ENCODE results near the gene SRRM1.
"Not testable (repeated sequence)": the region's sequence is repeated elsewhere in the genome, so short reads cannot be mapped to it uniquely, and the experiment has no call there.

The SRRM1 gene

DNA sequence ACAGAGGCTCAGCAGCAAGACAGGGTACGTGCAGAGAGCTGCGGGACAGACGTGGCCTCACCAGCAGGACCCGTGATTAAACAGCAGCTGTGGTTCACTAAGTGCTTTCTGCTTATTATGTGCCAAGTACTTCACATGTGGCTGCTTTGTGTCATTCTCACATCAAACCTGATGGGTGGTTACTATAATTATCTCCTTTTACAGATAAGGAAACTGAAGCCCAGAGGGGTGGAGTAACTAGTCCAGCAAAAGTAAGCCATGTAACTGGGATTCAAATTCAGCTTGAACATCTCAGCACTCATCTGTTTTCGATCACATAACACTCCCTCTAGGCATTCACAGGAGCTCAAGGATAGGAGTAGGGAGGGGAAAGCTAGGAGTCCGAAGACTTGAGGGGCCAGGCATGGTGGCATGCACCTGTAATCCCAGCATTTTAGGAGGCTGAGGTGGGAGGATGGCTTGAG, 51.3 kb downstream of the SRRM1 start:
- DNase-seq = no peak

DNA sequence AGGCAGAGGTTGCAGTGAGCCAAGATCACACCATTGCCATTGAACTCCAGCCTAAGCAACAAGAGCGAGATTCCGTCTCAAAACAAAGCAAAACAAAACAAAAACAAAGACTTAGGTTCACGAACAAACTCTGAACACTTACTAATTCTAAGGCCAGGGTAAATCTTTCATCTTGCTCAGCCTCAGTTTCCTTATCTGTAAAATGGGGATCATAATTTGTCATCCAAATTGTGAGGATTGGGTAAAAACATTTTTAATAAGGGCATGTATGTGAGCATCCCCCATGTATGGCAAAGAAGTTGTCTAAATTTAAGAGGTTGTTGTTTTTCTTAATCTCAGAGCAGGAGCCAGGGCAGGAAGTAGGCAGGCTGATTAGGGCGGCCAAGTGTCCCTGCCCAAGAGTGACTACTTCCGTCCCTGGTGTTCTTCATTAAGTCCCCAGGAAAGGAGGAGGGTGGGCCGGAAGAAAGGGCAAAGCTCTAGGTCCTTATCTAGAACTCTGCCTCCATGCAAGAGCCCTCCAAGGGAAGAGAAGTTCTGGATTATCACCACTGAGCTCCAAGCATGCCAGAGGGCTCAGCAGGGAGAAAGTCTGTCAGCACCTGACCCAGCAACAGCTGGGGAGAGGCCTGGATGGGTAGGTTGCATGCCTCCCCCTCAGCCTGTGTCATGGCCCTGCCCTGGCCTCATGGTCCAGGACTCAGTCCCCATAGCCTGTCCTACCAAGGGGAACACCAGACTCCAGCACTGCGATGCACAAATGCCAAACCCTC, 52.3 kb downstream of the SRRM1 start:
- no peak for DNase-seq

DNA sequence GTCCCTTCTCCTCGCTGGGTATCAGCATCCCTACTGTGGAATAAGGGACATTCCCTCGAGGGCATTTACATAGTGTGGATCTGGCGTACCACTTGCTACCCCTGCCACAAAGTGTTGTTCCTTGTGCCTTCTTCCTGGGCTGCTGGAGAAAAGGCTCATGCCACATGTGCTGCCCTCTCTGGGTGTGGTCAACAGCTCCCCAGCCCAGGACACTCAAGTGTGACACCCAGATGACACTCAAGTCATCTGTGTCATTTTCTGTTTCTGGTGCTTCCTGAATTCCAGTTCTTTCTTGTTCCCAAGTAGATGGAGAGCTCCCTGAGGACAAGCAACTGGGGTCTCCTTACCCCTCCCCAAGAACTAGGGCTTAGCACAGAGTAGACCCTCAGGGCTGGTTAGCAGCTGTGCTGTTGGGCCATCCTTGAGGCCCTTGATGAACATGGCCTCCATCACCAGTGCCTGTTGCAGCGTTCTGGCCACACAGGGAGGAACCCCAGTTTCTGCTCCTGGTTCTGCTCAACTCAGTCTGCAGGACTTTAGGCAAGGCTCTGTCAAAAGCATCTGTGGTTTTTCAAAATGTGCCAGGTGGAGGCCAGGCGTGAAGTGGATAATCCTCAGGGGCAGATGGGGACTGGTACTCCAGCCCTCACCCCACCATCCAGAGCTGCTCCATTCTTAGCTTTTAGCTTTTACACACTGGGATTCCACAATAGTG, 53.1 kb downstream of the SRRM1 start:
- no peak for DNase-seq

DNA sequence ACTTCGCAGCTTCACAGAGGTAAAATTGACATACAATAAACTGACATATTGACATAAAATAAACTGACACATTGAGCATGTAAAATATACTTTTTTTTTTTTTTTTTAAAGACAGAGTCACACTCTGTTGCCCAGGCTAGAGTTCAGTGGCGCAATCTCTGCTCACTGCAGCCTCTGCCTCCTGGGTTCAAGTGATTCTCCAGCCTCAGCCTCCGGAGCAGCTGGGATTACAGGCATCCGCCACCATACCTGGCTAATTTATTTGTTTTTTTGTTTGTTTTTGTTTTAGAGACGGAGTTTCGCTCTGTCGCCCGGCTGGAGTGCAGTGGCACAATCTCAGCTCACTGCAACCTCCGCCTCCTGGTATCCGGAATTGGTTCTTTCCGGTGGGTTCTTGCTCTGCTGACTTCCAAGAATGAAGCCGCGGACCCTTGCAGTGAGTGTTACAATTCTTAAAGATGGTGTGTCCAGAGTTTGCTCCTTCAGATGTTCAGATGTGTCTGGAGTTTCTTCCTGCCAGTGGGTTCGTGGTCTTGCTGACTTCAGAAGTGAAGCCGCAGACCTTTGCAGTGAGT, 53.7 kb downstream of the SRRM1 start:
- no peak for DNase-seq

DNA sequence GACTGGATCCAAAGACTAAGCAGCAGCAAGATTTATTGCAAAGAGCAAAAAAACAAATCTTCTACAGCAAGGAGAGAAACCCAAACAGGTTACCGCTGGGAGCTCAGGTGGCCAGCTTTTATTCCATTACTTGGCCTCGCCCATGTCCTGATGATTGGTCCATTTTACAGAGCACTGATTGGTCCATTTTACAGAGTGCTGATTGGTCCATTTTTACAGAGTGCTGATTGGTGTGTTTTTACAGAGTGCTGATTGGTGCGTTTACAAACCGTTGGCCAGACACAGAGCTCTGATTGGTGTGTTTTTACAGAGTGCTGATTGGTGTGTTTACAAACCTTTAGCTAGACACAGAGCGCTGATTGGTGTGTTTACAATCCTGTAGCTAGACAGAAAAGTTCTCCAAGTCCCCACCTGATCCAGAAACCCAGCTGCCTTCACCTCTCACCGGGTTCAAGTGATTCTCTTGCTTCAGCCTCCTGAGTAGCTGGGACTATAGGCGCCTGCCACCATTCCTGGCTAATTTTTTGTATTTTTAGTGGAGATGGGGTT, 54.4 kb downstream of the SRRM1 start:
- DNase-seq = not testable (repeated sequence)

DNA sequence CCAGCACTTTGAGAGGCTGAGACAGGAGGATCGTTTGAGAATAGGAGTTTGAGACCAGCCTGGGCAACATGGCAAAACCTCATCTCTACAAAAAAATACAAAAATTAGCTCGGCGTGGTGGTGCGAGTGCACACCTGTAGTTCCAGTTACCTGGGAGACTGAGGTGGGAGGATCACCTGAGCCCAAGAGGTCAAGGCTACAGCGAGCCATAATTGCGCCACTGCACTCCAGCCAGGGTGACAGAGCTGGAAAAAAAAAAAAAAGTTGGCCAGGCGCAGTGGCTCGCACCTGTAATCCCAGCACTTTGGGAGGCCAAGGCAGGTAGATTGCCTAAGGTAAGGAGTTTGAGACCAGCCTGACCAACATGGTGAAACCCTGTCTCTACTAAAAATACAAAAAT, 55.2 kb downstream of the SRRM1 start:
- DNase-seq = not testable (repeated sequence)

DNA sequence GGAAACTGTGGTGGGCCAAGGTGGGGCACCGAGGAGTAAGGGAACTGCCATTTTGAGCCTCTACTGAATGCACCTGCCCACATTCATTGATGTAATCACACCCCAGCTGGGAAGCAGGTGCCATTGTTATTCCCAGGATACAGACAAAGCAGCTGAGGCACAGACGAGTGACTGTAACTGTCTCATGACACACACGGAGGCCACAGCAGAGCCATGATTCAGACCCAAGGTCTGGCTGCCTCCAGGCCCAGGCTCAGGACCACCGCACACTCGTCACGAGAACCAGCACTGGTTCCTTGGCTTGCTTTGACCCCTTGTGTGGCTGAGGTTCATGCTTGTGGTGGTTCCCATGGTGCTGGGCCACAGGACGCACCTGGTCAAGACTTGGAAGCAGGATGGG, 56.5 kb downstream of the SRRM1 start:
- no peak for DNase-seq

DNA sequence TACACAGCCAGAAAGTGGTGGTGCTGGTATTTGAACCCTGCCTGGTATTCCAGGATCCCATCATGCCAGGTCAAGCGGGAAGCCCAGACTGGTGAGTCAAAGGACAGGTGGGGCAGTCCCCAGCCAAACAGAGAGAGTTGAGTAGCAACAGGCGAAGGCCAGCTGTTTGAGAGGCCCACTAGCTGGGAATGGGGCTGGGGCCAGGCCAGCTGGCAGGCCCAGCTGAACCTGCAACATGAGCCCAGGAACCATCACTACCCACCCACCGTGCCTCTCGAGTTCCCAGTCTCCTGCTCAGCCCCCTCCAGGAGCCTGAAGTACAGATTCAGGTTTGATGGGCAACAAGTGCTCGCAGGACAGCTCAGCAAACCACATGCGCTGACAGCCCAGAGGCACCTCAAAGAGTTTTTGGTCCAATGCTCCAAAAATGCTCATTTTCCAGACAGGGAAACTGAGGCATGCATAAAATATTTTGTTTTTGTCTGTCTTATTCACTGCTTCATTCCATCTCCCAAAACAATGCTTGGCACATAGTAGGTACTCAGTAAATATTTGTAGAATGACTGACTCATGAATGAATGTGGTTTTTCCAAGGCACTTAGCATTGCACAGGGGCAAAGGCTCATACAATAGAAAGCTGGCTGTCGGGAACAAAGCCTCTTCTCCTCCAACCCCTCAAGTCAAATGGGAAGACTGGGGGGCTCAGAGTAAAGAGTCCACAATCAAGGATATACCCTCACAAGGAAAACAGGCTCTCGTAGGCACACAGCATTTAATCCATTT, 59.6 kb downstream of the SRRM1 start:
- DNase-seq = no peak

DNA sequence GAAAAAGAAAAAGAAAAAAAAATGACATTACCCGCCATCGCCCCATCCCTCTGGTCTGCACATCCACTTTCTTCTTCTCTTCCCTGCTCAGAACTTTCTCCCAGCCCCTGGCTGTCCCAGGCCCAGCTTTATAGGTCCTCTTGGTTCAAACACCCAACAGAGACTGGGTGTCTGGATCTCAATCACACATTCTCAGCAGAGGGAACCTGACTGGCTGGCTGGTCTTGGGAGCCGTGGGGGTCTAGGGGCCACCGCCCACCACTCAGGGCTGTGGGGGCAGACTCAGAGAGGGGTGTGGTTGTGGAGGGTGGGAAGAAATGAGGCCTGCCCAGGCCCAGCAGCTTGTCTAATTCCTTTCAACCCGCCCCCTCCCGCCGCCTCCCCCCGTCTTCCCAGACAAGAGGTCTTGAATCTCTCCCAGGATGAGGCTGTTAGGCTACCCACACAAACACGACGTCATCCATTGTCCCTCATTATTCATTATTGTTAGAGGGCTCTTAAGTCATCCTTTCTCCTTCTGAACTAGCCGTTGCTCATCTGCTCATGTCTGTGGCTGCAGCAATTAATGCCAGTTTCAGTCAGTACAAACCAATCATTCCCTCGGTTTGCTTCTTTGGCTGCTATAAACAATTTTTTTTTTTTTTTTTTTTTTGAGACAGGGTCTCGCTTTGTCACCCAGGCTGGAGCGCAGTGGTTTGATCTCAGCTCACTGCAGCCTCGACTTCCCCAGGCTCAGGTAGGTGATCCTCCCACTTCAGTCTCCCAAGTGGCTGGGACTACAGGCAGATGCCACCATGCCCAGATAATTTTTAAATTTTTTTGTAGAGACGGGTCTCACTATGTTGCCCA, 61.5 kb downstream of the SRRM1 start:
- no peak for DNase-seq

DNA sequence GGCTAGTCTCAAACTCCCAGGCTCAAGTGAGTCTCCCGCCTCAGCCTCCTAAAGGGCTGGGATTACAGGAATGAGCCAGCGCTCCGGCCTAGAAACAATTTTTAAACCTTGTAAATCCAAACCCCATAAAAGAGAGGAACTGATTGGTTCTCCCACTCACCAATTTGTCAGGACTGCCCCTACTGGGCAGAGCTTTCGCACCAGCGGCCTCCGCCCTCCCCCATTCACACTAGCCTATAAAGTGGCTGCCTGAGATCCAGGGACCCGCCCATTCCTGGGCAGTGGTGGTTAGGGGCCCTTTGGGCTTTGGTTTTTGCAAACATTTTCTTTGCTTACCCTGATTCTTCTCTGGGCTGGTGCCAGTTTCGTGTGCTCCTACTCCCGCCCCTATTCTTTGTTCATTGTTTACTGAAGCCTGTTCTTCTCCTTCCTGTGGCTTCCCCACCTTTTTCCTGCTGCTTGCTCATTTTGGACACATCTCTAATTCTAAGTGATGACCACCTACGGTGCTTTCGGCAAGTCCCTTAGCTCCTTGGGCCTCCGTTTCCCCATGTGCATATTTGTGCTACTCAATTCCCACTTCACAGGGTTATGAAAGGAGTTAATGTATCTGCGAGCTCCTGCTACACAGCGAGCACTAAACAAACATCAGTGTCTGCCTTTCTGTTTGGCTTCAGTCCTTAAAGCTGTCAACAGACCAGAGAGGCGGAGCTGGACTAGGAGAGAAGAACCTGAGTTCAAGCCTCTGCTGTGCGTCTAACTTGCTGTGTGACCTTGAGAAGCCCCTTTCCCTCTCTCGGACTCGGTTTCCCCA, 62.4 kb downstream of the SRRM1 start:
- DNase-seq = peak; percentile 42

DNA sequence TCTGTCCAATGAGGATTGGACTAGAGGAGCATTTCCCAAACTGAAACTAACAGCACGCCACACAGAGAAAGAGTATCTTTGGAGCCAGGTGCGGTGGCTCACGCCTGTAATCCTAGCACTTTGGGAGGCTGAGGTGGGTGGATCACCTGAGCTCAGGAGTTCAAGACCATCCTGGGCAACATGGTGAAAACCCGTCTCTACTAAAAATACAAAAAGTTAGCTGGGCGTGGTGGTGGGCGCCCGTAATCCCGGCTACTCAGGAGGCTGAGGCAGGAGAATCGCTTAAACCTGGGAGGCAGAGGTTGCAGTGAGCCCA, 62.9 kb downstream of the SRRM1 start:
- DNase-seq = not testable (repeated sequence)

DNA sequence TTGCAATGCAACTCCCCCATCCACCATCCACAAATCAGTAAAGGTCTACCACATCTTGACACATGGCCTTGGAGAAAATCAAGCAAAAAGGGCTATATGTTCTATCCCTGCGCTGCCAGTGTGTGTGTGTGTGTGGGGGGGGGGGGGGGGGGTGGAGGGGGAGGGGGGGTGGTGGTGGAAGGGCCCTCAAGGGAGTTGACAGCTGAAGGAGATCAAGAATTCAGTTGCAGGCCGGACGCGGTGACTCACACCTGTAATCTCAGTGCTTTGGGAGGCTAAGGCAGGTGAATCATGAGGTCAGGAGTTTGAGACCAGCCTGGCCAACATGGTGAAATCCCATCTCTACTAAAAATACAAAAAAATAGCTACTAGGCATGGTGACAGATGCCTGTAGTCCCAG, 64.6 kb downstream of the SRRM1 start:
- no peak for DNase-seq

DNA sequence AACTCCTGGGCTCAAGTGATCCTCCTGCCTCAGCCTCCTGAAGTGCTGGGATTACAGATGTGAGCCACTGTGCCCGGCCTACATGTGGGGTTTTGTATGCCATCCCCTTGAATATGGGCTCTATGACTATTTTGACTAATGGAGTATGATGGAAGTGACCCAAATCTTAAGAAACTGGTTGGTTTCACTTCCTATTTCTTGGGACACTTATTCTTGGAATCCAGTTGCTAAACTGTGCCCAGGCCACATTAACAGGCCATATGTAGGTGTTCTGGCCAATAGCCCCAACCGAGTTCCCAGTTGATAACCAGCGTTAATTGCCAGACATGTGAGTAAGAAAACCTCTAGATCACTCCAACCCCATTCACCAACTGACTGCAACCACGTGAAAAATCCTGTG, 65.8 kb downstream of the SRRM1 start:
- DNase-seq = no peak

DNA sequence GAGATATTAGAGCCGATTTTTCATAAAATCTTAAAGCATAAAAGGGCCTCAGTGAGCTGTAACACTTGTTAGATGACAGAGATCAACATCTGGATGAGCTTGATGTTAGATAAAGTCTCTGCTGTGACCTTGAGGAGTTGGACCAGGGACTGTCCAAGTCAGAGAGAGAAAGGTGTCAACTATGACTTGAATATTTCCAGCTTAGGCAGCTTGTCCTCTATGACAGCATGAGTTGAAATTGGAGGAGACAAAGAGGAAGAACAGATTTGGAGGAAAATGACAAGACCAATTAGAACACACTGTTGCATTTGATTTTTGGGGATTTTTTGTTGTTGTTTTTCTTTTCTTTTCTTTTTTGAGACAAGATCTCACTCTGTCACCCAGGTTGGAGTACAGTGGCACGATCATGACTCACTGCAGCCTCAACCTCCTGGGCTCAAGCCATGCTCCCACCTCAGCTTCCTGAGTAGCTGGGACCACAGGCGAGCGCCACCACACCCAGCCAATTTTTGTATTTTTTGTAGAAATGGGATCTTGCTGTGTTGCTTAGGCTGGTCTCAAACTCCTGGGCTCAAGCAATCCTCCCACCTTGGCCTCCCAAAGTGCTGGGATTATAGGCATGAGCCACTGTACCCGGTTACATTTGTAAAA, 66.8 kb downstream of the SRRM1 start:
- DNase-seq = no peak

DNA sequence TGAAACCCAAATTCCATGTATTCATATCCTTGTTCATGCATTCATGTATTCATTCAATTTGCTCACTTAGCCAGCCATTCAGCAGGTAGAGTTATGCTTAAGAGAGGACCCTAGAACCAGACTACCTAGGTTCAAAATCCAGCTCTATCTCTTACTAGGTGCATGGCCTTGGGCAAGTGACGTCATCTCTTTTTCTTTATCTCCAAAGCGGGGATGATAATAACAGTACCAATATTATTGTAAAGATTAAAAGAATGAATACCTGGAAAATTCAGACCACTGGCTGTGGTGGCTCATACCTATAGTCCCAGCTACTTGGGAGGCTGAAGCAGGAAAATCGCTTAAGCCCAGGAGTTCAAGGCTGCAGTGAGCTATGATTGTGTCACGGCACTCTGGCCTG, 68.2 kb downstream of the SRRM1 start:
- DNase-seq = no peak

DNA sequence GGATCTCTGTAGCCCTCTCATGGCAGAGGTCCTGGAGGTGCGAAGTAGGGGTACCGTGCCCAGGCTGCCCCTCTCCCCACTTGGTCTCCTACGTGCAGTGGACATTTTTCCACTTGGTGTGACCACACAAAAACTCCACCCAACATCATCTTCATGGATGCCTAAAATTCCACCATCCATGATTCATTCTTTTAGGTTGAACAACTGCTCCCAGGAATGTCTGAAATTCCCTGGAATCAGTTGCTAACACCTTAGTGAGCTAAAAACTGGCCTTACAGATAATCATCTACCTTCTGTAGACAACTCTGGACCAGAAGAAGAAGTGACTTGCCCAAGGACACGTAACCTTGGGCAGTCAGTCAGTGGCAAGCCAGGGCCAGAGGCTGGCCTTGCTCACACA, 70.1 kb downstream of the SRRM1 start:
- no peak for DNase-seq

DNA sequence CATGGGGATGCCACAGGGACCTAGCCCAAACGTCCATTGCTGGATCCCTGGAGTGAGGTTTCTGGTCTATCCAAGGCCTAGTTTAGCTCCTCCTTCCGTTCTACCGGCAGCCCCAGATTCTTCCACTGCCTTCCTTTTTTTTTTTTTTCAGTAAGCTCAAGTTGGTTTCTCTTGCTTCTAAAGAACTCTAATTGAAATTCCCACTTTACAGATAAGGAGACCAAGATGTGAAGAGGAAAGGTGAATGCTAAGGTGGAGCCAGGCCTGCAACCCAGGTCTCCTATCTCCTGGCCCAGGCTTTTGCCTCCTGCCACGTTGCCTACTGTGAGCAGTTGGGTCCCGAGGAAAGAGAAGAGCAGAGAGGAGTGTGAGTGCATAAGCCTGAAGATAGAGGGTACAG, 70.6 kb downstream of the SRRM1 start:
- DNase-seq = no peak

DNA sequence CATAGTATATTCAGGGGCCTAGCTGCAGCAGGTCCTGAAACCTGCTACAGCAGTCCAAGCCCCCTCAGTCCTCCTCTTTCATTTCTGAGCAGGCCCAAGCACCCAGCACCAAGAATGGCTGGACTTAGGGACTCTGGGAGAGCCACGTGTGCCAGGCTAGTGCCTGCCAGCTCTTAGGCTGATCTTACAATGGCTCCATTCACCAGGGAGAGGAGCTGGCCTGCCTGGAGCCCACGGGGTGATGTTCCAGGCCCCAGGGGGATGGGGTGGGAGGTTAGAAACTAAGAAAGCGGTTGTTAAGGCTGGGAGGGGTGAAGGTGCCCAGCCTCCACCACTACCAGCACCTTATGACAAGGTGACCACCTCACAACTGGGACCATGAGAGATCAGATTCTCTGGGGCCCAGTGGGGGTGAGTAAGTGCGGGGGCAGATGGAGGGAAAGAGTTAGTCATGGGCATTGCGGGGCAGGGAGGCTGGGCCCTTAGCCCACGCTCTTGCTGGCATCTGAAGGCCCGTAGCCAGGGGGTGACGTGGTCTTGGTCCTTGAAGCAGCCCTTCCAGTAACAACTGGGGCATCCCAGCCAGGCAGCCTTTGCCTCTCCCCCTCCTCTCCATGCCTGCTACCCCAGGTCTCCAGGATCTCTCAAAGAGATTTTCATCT, 71.9 kb downstream of the SRRM1 start:
- peak; percentile 30 for DNase-seq

DNA sequence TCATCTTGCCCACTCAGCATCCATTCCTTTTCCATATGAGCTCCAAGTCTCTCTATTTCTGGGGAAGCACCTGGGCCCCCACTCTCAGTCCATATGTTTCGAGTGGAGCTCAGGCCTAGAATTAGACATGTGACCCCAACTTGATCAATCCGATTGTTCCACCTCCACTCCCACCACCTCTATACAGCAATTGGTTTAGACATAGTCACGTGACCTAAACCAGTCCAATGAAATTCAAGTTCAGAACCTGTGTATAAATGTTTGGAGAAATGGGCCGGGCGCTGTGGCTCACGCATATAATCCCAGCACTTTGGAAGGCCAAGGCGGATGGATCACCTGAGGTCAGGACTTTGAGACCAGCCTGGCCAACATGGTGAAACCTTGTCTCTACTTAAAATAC, 72.6 kb downstream of the SRRM1 start:
- DNase-seq = no peak
